Fibroblast of mammary gland (primary cell): ENCODE measurements around the gene ALDH3A2.
A peak's percentile ranks its signal among the peaks of the same experiment; 100 is the strongest.
"Not testable (repeated sequence)": the region's sequence is repeated elsewhere in the genome, so short reads cannot be mapped to it uniquely, and the experiment has no call there.

Experiments used
- DNase-seq: peaks from one replicate; pipeline ENCODE4 v3.0.0-alpha.2; 2010; ENCODE audit warnings: low read depth
- H3K4me3 ChIP-seq: 2 replicates; pipeline ENCODE4 v1.5.1; 2011; ENCODE audit warnings: low read depth, mild to moderate bottlenecking, low read length, moderate library complexity; ENCODE audit not compliant: control insufficient read depth
- CTCF ChIP-seq: conservative IDR thresholded peaks from 2 replicates; pipeline ENCODE4 v1.5.1; 2011; ENCODE audit warnings: low read depth, low read length, inconsistent platforms; ENCODE audit not compliant: control insufficient read depth, insufficient read depth

Gene ALDH3A2

GRCh38 chr17:19676896-19677295 is 28.3 kb downstream of the ALDH3A2 start:
- TF ChIP-seq CTCF, result no peak
- H3K4me3 ChIP-seq, result no peak overlapping the region
- DNase-seq, result no peak

- no peak overlapping the region for H3K4me3 ChIP-seq
- TF ChIP-seq CTCF, result no peak
- no peak for DNase-seq
Measured at GRCh38 chr17:19677736-19678379, 29.3 kb downstream of the ALDH3A2 start.

- TF ChIP-seq CTCF, result no peak
- DNase-seq, result no peak
- no peak overlapping the region for H3K4me3 ChIP-seq
Measured at GRCh38 chr17:19678581-19679453, 30.3 kb downstream of the ALDH3A2 start.

- DNase-seq, result no peak
- H3K4me3 ChIP-seq, result no peak overlapping the region
- no peak for TF ChIP-seq CTCF
Measured at GRCh38 chr17:19683117-19683516, 34.6 kb downstream of the ALDH3A2 start.

GRCh38 chr17:19684909-19685580 is 36.5 kb downstream of the ALDH3A2 start:
- not testable (repeated sequence) for DNase-seq, H3K4me3 ChIP-seq

- DNase-seq, result peak; percentile 19
- TF ChIP-seq CTCF, result no peak
- no peak overlapping the region for H3K4me3 ChIP-seq
Measured at GRCh38 chr17:19686400-19687090, 38.0 kb downstream of the ALDH3A2 start.
